ENCODE results near the gene RFX3.

GRCh38 chr9:3525836-3526164, at the start of gene RFX3:
- no peak for TF ChIP-seq CTCF (IDR thresholded peaks at IDR 0.05; ENCODE audit: low read length)
- TF ChIP-seq EZH2 (IDR thresholded peaks at IDR 0.05; ENCODE audit: borderline replicate concordance, low read length), result no peak

All from OCI-LY1 (cell line).